Adrenal gland (tissue), 5 donors: ENCODE measurements around the gene KAT6B.

ENCODE experiments used
- POLR2A ChIP-seq, 2 donors: fragments of 450-650 bp; IDR thresholded peaks; one replicate each; pipeline ENCODE4 v1.6.1; 2017; ENCODE audit warnings: antibody characterized with exemption in 2 of 2, mild to moderate bottlenecking in 2 of 2, moderate library complexity in 1 of 2
- TF ChIP-seq, protein P1 (sequence below), 6 experiments: fragments of 450-650 bp in 4 of 6; fragments of 200-600 bp in 2 of 6; sonication (generic) in 1 of 6; IDR thresholded peaks; 1 replicate in 5 of 6; 2 replicates in 1 of 6; pipeline versions ENCODE4 v1.5.1 to v1.8.0; 2016 to 2021; ENCODE audit warnings: antibody characterized with exemption in 6 of 6, mild to moderate bottlenecking in 2 of 6, moderate library complexity in 1 of 6
- donor health status: DM: no; HTN: no; CAD: no.

DNA sequence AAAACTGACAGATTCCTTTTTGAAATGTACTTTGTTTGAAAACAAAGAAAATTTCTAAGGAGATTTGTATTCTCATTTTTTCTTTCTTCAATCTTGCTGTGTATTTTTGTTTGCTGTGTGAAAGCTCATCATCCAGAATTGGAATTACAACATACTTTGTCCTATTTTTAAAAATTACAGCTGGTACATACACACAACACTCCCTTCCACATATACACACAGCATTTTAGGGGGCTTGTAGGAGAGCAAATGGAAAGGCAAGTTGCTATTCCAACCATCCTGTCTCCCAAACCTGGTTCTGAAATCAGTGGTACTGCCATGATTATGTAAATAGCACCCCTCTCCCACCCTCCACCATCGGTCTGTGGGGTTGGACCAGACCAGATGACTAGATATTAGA is 184.0 kb downstream of the KAT6B start:
- TF ChIP-seq, protein P1, sequence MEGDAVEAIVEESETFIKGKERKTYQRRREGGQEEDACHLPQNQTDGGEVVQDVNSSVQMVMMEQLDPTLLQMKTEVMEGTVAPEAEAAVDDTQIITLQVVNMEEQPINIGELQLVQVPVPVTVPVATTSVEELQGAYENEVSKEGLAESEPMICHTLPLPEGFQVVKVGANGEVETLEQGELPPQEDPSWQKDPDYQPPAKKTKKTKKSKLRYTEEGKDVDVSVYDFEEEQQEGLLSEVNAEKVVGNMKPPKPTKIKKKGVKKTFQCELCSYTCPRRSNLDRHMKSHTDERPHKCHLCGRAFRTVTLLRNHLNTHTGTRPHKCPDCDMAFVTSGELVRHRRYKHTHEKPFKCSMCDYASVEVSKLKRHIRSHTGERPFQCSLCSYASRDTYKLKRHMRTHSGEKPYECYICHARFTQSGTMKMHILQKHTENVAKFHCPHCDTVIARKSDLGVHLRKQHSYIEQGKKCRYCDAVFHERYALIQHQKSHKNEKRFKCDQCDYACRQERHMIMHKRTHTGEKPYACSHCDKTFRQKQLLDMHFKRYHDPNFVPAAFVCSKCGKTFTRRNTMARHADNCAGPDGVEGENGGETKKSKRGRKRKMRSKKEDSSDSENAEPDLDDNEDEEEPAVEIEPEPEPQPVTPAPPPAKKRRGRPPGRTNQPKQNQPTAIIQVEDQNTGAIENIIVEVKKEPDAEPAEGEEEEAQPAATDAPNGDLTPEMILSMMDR (IDR thresholded peaks at IDR 0.05): no peak
- no peak for TF ChIP-seq POLR2A (IDR thresholded peaks at IDR 0.05)
